ENCODE measurements around the gene ULK3. TPM values are rescaled to one million over a fixed set of nuclear protein-coding genes. Genes with fewer than 3 reads are reported as not detected.

ULK3 gene
- total and polyA plus RNA-seq, 10 donors = 33.2 to 74.6 (median 60.3) TPM

GRCh38 chr15:74841891-74842373 lies 1.0 kb downstream of the ULK3 start:
- WGBS, 5 donors = 81 to 92% (median 89%) methylated on average over 14 of the region's 14 CpGs
- H3K27me3 ChIP-seq (replicated peaks in 1 of 7) = no peaks in the 10 kb centered on the region
- H3K9me3 ChIP-seq = no peaks in the 10 kb centered on the region
- peaks cover 0 to 81% (median 26%) of the 10 kb centered on the region in 6 donors for H3K36me3 ChIP-seq
- DNase-seq = no peak
- H3K4me3 ChIP-seq = peak overlapping the region in 7 of 8 donors; percentile 71 to 95 (median 89)
- peaks cover 16 to 57% (median 47%) of the 10 kb centered on the region in 6 donors for H3K4me1 ChIP-seq
- intact Hi-C loops (cut with DNase I; ENCODE audit: low total_unique reads) = loop anchor here (5.0 kb wide), 2 partner anchors 60 kb away; partner anchors contain the start of gene CSK
- peak overlapping the region in 4 of 8 donors; percentile 58 to 92 (median 88) for H3K27ac ChIP-seq
- TF ChIP-seq POLR2AphosphoS5 (IDR thresholded peaks at IDR 0.05) (no peak), CTCF (IDR thresholded peaks at IDR 0.05 in 8 of 11, conservative IDR thresholded peaks at IDR 0.05 in 3 of 11) (no peak), POLR2A (IDR thresholded peaks at IDR 0.05) (no peak)

- peaks cover 0 to 81% (median 27%) of the 10 kb centered on the region in 6 donors for H3K36me3 ChIP-seq
- 88 to 95% (median 92%) methylated on average over 7 to 9 of the region's 9 CpGs for WGBS, 5 donors
These were observed 1.8 kb downstream of the ULK3 start for GRCh38 chr15:74840851-74841775.

GRCh38 chr15:74839526-74840395 lies 3.2 kb downstream of the ULK3 start:
- peaks cover 0 to 76% (median 27%) of the 10 kb centered on the region in 6 donors for H3K36me3 ChIP-seq

More at GRCh38 chr15:74840851-74841775, 1.8 kb downstream of the ULK3 start:
- Histone ChIP-seq H3K9me3 (no peaks in the 10 kb centered on the region), H3K27ac (no peak overlapping the region), H3K4me1 (peaks cover 16 to 56% (median 47%) of the 10 kb centered on the region in 6 donors), H3K4me3 (peak overlapping the region in 1 of 8 donors; percentile 91), H3K27me3 (replicated peaks in 1 of 7) (no peaks in the 10 kb centered on the region)
- no peak for DNase-seq
- intact Hi-C loops (cut with DNase I; ENCODE audit: low total_unique reads) = loop anchor here (5.0 kb wide), 2 partner anchors 59 to 61 kb away; partner anchors contain the start of gene CSK
- TF ChIP-seq POLR2A (IDR thresholded peaks at IDR 0.05) = no peak
- no peak for TF ChIP-seq CTCF (IDR thresholded peaks at IDR 0.05 in 8 of 11, conservative IDR thresholded peaks at IDR 0.05 in 3 of 11)
- no peak for TF ChIP-seq POLR2AphosphoS5 (IDR thresholded peaks at IDR 0.05)

More at GRCh38 chr15:74839526-74840395, 3.2 kb downstream of the ULK3 start:
- Histone ChIP-seq H3K27ac (no peak overlapping the region), H3K27me3 (replicated peaks in 1 of 7) (no peaks in the 10 kb centered on the region), H3K4me1 (peaks cover 16 to 49% (median 34%) of the 10 kb centered on the region in 6 donors), H3K9me3 (no peaks in the 10 kb centered on the region), H3K4me3 (no peak overlapping the region)
- WGBS, 5 donors = 87 to 92% (median 90%) methylated on average over 28 to 31 of the region's 31 CpGs
- DNase-seq = no peak
- TF ChIP-seq CTCF (IDR thresholded peaks at IDR 0.05 in 8 of 11, conservative IDR thresholded peaks at IDR 0.05 in 3 of 11) = no peak
- intact Hi-C loops (cut with DNase I; ENCODE audit: low total_unique reads) = loop anchor here (5.0 kb wide), 2 partner anchors 57 to 63 kb away; partner anchors contain the start of gene CSK

All from spleen (tissue), 11 donors.